Retinal pigment epithelial cell (primary cell): ENCODE measurements around the gene CACNB3.

Experiments used
- DNase-seq: peaks from one replicate; pipeline ENCODE4 v3.0.0-alpha.2; 2010; ENCODE audit warnings: low read depth
- H3K4me3 ChIP-seq: 2 replicates; pipeline ENCODE4 v1.5.1; 2011; ENCODE audit warnings: mild to moderate bottlenecking, low read length, control low read depth, moderate library complexity
- CTCF ChIP-seq: conservative IDR thresholded peaks from 2 replicates; pipeline ENCODE4 v1.5.1; 2011; ENCODE audit warnings: low read depth, low read length, control low read depth, inconsistent platforms

CACNB3 gene

DNA sequence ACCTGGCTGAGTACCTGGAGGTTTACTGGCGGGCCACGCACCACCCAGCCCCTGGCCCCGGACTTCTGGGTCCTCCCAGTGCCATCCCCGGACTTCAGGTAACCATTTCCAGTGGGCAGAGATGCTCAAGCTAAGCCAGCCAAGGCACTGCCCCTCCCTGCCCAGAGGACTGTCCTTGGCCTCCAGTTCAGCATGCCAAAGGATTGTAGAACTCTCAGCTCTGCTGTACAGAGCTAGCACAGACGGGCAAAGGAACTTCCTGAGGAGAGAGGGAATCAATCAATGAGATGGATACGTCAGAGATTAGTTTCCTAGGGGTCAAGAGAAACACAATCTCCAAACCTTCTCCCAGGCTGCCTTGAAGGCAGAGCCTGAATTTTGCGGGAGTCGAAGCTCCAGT lies 8.7 kb downstream of the CACNB3 start:
- no peak for DNase-seq
- no peak overlapping the region for H3K4me3 ChIP-seq
- TF ChIP-seq CTCF, result no peak

DNA sequence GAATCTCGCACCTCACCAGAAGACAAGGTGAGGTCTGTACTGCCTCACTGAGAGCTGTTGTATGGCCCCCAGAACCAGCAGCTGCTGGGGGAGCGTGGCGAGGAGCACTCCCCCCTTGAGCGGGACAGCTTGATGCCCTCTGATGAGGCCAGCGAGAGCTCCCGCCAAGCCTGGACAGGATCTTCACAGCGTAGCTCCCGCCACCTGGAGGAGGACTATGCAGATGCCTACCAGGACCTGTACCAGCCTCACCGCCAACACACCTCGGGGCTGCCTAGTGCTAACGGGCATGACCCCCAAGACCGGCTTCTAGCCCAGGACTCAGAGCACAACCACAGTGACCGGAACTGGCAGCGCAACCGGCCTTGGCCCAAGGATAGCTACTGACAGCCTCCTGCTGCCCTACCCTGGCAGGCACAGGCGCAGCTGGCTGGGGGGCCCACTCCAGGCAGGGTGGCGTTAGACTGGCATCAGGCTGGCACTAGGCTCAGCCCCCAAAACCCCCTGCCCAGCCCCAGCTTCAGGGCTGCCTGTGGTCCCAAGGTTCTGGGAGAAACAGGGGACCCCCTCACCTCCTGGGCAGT lies 9.3 kb downstream of the CACNB3 start:
- no peak overlapping the region for H3K4me3 ChIP-seq
- no peak for TF ChIP-seq CTCF
- DNase-seq, result no peak

DNA sequence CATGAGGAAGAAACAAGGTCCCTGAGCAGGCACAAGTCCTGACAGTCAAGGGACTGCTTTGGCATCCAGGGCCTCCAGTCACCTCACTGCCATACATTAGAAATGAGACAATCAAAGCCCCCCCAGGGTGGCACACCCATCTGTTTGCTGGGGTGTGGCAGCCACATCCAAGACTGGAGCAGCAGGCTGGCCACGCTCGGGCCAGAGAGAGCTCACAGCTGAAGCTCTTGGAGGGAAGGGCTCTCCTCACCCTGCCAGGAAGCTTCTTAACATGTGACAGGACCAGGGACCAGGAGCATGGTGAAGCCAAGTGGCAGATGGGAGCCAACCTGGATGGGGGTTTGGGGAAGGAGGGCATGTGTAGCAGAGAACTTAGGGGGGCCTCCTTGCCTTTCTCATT lies 10.0 kb downstream of the CACNB3 start:
- DNase-seq, result no peak
- no peak overlapping the region for H3K4me3 ChIP-seq
- TF ChIP-seq CTCF, result no peak

- no peak for DNase-seq
- H3K4me3 ChIP-seq, result no peak overlapping the region
- TF ChIP-seq CTCF, result no peak
Observed at GRCh38 chr12:48828841-48829575, 10.7 kb downstream of the CACNB3 start.

GRCh38 chr12:48831257-48831656 lies 13.0 kb downstream of the CACNB3 start:
- no peak for TF ChIP-seq CTCF
- no peak for DNase-seq
- no peak overlapping the region for H3K4me3 ChIP-seq

DNA sequence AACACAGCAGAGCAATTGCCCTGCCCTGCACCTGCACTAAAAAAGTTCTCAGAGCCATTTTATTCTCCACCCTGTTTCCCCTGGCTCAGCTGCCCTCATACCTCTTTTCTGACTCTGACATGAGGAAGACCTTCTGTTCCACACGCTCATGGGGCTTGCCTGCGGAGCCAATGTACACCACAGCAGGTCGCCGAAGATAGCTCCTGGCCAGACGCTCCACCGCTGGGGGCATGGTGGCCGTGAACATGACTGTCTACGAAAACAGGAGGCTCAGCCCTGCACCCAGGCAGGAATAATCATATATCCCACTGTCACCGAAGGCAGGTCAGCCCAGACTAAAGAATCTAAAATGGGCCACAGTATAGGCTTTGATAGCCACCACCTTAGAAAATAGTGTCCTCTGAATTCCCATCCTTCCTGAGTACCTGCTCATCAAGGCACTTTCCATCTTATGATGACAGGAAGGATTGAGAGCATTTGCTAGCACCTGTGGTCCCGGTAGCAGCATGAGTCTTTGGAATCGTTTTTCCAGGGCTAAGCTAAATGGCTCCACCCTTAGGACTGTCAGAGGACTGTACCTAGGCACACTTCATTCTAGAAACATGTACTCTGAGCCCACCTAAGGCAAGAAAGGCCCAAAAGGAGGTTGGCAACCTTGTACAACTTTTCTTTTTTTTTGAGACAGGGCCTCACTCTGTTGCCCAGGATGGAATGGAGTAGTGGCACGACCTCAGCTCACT lies 14.2 kb downstream of the CACNB3 start:
- TF ChIP-seq CTCF, result no peak
- H3K4me3 ChIP-seq, result no peak overlapping the region
- DNase-seq, result no peak
